H1 (cell line): ENCODE data around the gene SFXN4. TPM values are rescaled to one million over a fixed set of nuclear protein-coding genes. Genes with fewer than 3 reads are reported as not detected.

Source experiments
- CEBPB ChIP-seq: IDR thresholded peaks from 2 replicates; pipeline ENCODE4 v1.6.1; 2012; ENCODE audit warnings: low read depth, low read length
- CHD7 ChIP-seq: fragments of 300-600 bp; sonication (generic); IDR thresholded peaks from 2 replicates; pipeline ENCODE4 v1.7.1; 2012; ENCODE audit warnings: low read length, moderate library complexity, mild to moderate bottlenecking, inconsistent platforms; ENCODE audit not compliant: insufficient replicate concordance
- GTF2F1 ChIP-seq: IDR thresholded peaks from 2 replicates; pipeline ENCODE4 v1.6.1; 2012; ENCODE audit warnings: low read depth, low read length, improper control_type of control experiment, borderline replicate concordance
- KDM4A ChIP-seq: IDR thresholded peaks from one replicate; pipeline ENCODE4 v1.7.1; 2012; ENCODE audit warnings: low read depth, mild to moderate bottlenecking, moderate library complexity, low read length, inconsistent platforms; ENCODE audit not compliant: severe bottlenecking
- KDM5A ChIP-seq: fragments of 200-600 bp; IDR thresholded peaks from 2 replicates; pipeline ENCODE4 v1.7.1; 2012; ENCODE audit warnings: mild to moderate bottlenecking, low read length, inconsistent platforms, mixed read lengths
- MAFK ChIP-seq: IDR thresholded peaks from 2 replicates; pipeline ENCODE4 v1.6.1; 2012; ENCODE audit warnings: low read depth, mild to moderate bottlenecking, improper control_type of control experiment, low read length
- NRF1 ChIP-seq: IDR thresholded peaks from 2 replicates; pipeline ENCODE4 v1.6.1; 2011; ENCODE audit warnings: mild to moderate bottlenecking, low read depth, low read length, improper control_type of control experiment
- POLR2AphosphoS5 ChIP-seq: IDR thresholded peaks from 2 replicates; pipeline ENCODE4 v1.6.1; 2011; ENCODE audit warnings: low read depth, low read length
- RFX5 ChIP-seq: IDR thresholded peaks from 2 replicates; pipeline ENCODE4 v1.6.1; 2011; ENCODE audit warnings: low read depth, low read length, improper control_type of control experiment, borderline replicate concordance
- RXRA ChIP-seq: IDR thresholded peaks from 2 replicates; pipeline ENCODE4 v1.6.1; 2011; ENCODE audit warnings: low read depth, mild to moderate bottlenecking, low read length, moderate library complexity; ENCODE audit not compliant: insufficient read depth
- SIX5 ChIP-seq: IDR thresholded peaks from 2 replicates; pipeline ENCODE4 v1.6.1; 2011; ENCODE audit warnings: mild to moderate bottlenecking, low read depth, low read length
- SP1 ChIP-seq: IDR thresholded peaks from 2 replicates; pipeline ENCODE4 v1.6.1; 2011; ENCODE audit warnings: low read depth, low read length
- YY1 ChIP-seq: IDR thresholded peaks from 2 replicates; pipeline ENCODE4 v1.6.1; 2011; ENCODE audit warnings: low read depth, mild to moderate bottlenecking, low read length
- polyA plus RNA-seq, 7 experiments: library from polyadenylated mRNA; depleted of rRNA in 3 of 7; stranded (reverse) in 5 of 7; unstranded in 2 of 7; fragments of >200 nt in 5 of 7; fragments of 200-250 nt in 2 of 7; gene quantifications; 1 replicate in 5 of 7; 2 replicates in 1 of 7; 4 replicates in 1 of 7; pipeline versions ENCODE4 v1.2.1 to v1.2.3, GENCODE V29; 2011 to 2013; ENCODE audit warnings: missing spikeins in 2 of 7, mixed read lengths in 2 of 7
- total RNA-seq: library from RNA; stranded (reverse); fragmentation: NEBNext Ultra II Directional; extraction: Animal tissue kit (Norgen Biotek cat#: 25700); gene quantifications from 2 replicates; pipeline ENCODE4 v1.2.1, GENCODE V29; 2021

The SFXN4 gene
- total and polyA plus RNA-seq, 2 of the 8 experiments (the other 6 are each of a cell fraction or from before 2014, with no cell fraction given), result 15.4 to 21.6 TPM

GRCh38 chr10:119129721-119130120 lies 35.8 kb downstream of the SFXN4 start (continued):
- TF ChIP-seq CHD7 (no peak), RFX5 (no peak), POLR2AphosphoS5 (no peak), YY1 (no peak), RXRA (no peak), CEBPB (no peak), KDM5A (no peak), SP1 (no peak), NRF1 (no peak), GTF2F1 (no peak), KDM4A (no peak), MAFK (no peak), SIX5 (no peak)
